HCT116 (cell line): Measurements from ENCODE around the gene TMEM40. TPM values are rescaled to one million over a fixed set of nuclear protein-coding genes. Genes with fewer than 3 reads are reported as not detected.
A peak's percentile ranks its signal among the peaks of the same experiment; 100 is the strongest.

ENCODE experiments used
- ATAC-seq: fragments of 200-7000 bp; cut with Tn5 transposase; 2 replicates; pipeline ENCODE4 v1.9.1; 2020; ENCODE audit warnings: mild to moderate bottlenecking, moderate library complexity
- BruUV-seq: library from RNA; stranded (reverse); fragments of 400-500 nt; replicated peaks from 2 replicates; lab custom pipeline; 2021; lab: Mats Ljungman, UMichigan
- CTCF ChIA-PET: fragments of 300-600 bp; sonication (Branson Sonifier 250); formaldehyde crosslinking; loops from one replicate; lab custom pipeline; 2021; ENCODE audit warnings: antibody characterized with exemption; lab: Charles Lee
- POLR2A ChIA-PET: fragments of 300-600, 350-600 bp; sonication (Branson Sonifier 250); formaldehyde crosslinking; loops from one replicate; lab custom pipeline; 2021; ENCODE audit warnings: antibody characterized with exemption; lab: Charles Lee
- RAD21 ChIA-PET, 2 experiments: fragments of 300-600 bp; sonication (Branson Sonifier 250); formaldehyde crosslinking; loops; one replicate each; lab custom pipeline; 2023; ENCODE audit warnings: low total read pairs in 2 of 2; ENCODE audit not compliant: uncharacterized antibody in 2 of 2, unreplicated experiment in 2 of 2, low non-redundant PET in 1 of 2; lab: Charles Lee
- DNase-seq: peaks from one replicate; pipeline ENCODE4 v3.0.0-alpha.2; 2010; ENCODE audit warnings: low read depth, low spot score
- H2AFZ ChIP-seq: fragments of 200-600 bp; shearing (Covaris generic), sonication (generic); 2 replicates; pipeline ENCODE4 v1.6.1; 2017; ENCODE audit warnings: low read depth, mixed run types, mixed read lengths, antibody characterized with exemption, low read length; ENCODE audit not compliant: poor library complexity, severe bottlenecking
- H3K27ac ChIP-seq: 2 replicates; pipeline ENCODE4 v1.5.1; 2012; ENCODE audit warnings: low read depth, low read length
- H3K27me3 ChIP-seq: fragments of 200-600 bp; sonication (generic); 2 replicates; pipeline ENCODE4 v1.6.1; 2016; ENCODE audit warnings: mixed run types, low read length, mixed read lengths; ENCODE audit not compliant: insufficient read depth
- H3K36me3 ChIP-seq, 2 experiments: fragments of 200-500 bp in 1 of 2; fragments of 200-600 bp in 1 of 2; sonication (Bioruptor generic) in 1 of 2; sonication (generic) in 1 of 2; 2 replicates each; pipeline versions ENCODE4 v1.5.1 to v1.6.1; 2014 to 2016; ENCODE audit warnings: low read length in 2 of 2, inconsistent platforms in 1 of 2, mixed read lengths in 1 of 2, mixed run types in 1 of 2; ENCODE audit not compliant: insufficient read depth in 2 of 2, control insufficient read depth in 1 of 2
- H3K4me1 ChIP-seq, 2 experiments: fragments of 200-600 bp in 1 of 2; sonication (generic) in 1 of 2; 2 replicates each; pipeline versions ENCODE4 v1.5.1 to v1.6.1; 2012 to 2017; ENCODE audit warnings: low read length in 2 of 2, inconsistent platforms in 1 of 2, mild to moderate bottlenecking in 1 of 2, mixed read lengths in 1 of 2, mixed run types in 1 of 2, moderate library complexity in 1 of 2; ENCODE audit not compliant: insufficient read depth in 2 of 2, control insufficient read depth in 1 of 2
- H3K4me2 ChIP-seq: fragments of 200-600 bp; sonication (generic); 2 replicates; pipeline ENCODE4 v1.6.1; 2017; ENCODE audit warnings: mixed run types, low read length, mixed read lengths
- H3K4me3 ChIP-seq, 2 experiments: fragments of 200-600 bp in 1 of 2; sonication (generic) in 1 of 2; replicated peaks in 1 of 2; 2 replicates each; pipeline ENCODE4 v1.5.1; 2011 to 2016; ENCODE audit warnings: low read length in 2 of 2, control low read depth in 1 of 2, low read depth in 1 of 2, mild to moderate bottlenecking in 1 of 2, mixed read lengths in 1 of 2, mixed run types in 1 of 2
- H3K79me2 ChIP-seq: fragments of 200-600 bp; sonication (generic); 2 replicates; pipeline ENCODE4 v1.6.1; 2017; ENCODE audit warnings: mild to moderate bottlenecking, mixed run types, low read length, moderate library complexity, mixed read lengths; ENCODE audit not compliant: insufficient read depth
- H3K9ac ChIP-seq: fragments of 200-600 bp; sonication (generic); 2 replicates; pipeline ENCODE4 v1.6.1; 2016; ENCODE audit warnings: low read length, mixed read lengths
- H3K9me2 ChIP-seq: fragments of 200-600 bp; sonication (generic), shearing (Covaris generic); 2 replicates; pipeline ENCODE4 v1.6.1; 2017; ENCODE audit warnings: mixed run types, mild to moderate bottlenecking, moderate library complexity; ENCODE audit not compliant: insufficient read depth
- H3K9me3 ChIP-seq, 2 experiments: fragments of 200-500 bp in 1 of 2; fragments of 200-600 bp in 1 of 2; sonication (Bioruptor generic) in 1 of 2; sonication (generic) in 1 of 2; 2 replicates each; pipeline ENCODE4 v1.6.1; 2014 to 2017; ENCODE audit warnings: low read length in 2 of 2, mixed read lengths in 2 of 2, inconsistent platforms in 1 of 2, low read depth in 1 of 2, mild to moderate bottlenecking in 1 of 2, mixed run types in 1 of 2, moderate library complexity in 1 of 2; ENCODE audit not compliant: control insufficient read depth in 1 of 2, insufficient read depth in 1 of 2
- H4K20me1 ChIP-seq: fragments of 200-600 bp; sonication (generic), shearing (Covaris generic); 2 replicates; pipeline ENCODE4 v1.6.1; 2017; ENCODE audit warnings: mixed run types, mild to moderate bottlenecking, moderate library complexity; ENCODE audit not compliant: insufficient read depth
- CTCF ChIP-seq, 3 experiments: fragments of 200-600 bp in 1 of 3; sonication (generic) in 1 of 3; IDR thresholded peaks in 2 of 3; conservative IDR thresholded peaks in 1 of 3; 2 replicates each; pipeline ENCODE4 v1.5.1; 2012 to 2017; ENCODE audit warnings: low read depth in 2 of 3, low read length in 2 of 3, antibody characterized with exemption in 1 of 3, borderline replicate concordance in 1 of 3, control low read depth in 1 of 3, mild to moderate bottlenecking in 1 of 3, mixed read lengths in 1 of 3, mixed run types in 1 of 3, moderate library complexity in 1 of 3; ENCODE audit not compliant: insufficient read depth in 1 of 3
- RAD21 ChIP-seq: IDR thresholded peaks from 2 replicates; pipeline ENCODE4 v1.6.1; 2012; ENCODE audit warnings: low read depth, mild to moderate bottlenecking
- SIN3A ChIP-seq: IDR thresholded peaks from 2 replicates; pipeline ENCODE4 v1.6.1; 2012; ENCODE audit warnings: low read depth
- intact Hi-C: fragments of 100-400 bp; cut with micrococcal nuclease; formaldehyde crosslinking; loops from 2 replicates; pipeline ENCODE4 v1.10.0; 2022
- total RNA-seq: library from RNA; stranded (reverse); gene quantifications from one replicate; pipeline ENCODE4 v1.2.1, GENCODE V29; 2021; ENCODE audit not compliant: unreplicated experiment
- TF ChIP-seq, protein P1 (sequence below): IDR thresholded peaks from 2 replicates; pipeline ENCODE4 v1.6.1; 2011; ENCODE audit warnings: mild to moderate bottlenecking, low read length, moderate library complexity; ENCODE audit not compliant: insufficient replicate concordance; ENCODE audit errors: extremely low read depth

The TMEM40 gene
- total RNA-seq, 1 experiment from 2014 or later: 12.3 TPM

DNA sequence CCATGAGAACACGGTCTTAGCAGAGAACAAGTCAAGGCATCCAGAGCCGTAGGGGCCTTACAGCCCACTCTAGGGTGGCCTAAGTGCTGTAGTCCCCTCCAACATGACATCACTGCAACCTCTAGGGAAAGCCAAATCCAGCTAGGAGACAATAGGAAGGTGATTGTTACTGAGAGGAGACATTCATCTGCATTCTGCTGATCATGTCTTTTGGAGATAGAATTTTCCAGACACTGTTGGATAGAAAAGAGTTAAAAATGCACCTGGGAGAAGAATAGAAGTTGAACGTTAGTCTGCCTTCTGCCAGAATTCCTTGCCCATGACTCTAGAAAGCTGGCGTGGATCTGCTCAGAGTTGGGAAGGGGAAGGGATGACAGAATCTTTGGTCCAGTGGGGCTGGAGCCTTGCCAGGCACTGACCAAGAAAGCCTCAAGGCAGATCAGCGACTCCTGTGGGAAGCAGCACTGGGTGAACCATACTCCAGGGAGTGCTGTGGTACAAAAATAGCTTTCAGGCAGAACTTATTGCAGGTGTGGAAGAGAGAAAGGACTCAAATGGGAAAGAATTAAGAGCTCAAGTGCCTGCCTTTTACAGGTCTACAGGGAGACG is 50.4 kb downstream of the TMEM40 start:
- Histone ChIP-seq H4K20me1 (no peaks in the 10 kb centered on the region), H3K9me2 (no peaks in the 10 kb centered on the region), H3K36me3 (no peaks in the 10 kb centered on the region), H3K27me3 (no peaks in the 10 kb centered on the region), H3K9ac (no peak overlapping the region), H3K4me3 (no peak overlapping the region), H3K9me3 (no peaks in the 10 kb centered on the region), H3K79me2 (no peaks in the 10 kb centered on the region), H2AFZ (no peak overlapping the region), H3K27ac (no peak overlapping the region), H3K4me1 (peaks cover 0 to 4% of the 10 kb centered on the region in 2 experiments; a peak in 3 of 4 replicates)
- POLR2A ChIA-PET: no interaction called here
- CTCF ChIA-PET: no interaction called here
- intact Hi-C loops: loop anchor here (5.0 kb wide), 1 partner anchor 124 kb away; no protein-coding TSS in a partner anchor
- ATAC-seq: no peak
- no TSS peak for BruUV-seq
- RAD21 ChIA-PET: no interaction called here
- no peak for DNase-seq
- TF ChIP-seq SIN3A: no peak
- peak; percentile 52 for TF ChIP-seq RAD21
- TF ChIP-seq CTCF (IDR thresholded peaks at IDR 0.05 in 2 of 3, conservative IDR thresholded peaks at IDR 0.05 in 1 of 3; ENCODE audit: borderline replicate concordance in 1 of 3, insufficient read depth in 1 of 3, low read depth in 2 of 3, low read length in 2 of 3): peak; percentile 7 to 43 (median 8); a peak in 1 of 6 replicates
- TF ChIP-seq, all 23 proteins: peak for 2
- no peak overlapping the region for H3K4me2 ChIP-seq

DNA sequence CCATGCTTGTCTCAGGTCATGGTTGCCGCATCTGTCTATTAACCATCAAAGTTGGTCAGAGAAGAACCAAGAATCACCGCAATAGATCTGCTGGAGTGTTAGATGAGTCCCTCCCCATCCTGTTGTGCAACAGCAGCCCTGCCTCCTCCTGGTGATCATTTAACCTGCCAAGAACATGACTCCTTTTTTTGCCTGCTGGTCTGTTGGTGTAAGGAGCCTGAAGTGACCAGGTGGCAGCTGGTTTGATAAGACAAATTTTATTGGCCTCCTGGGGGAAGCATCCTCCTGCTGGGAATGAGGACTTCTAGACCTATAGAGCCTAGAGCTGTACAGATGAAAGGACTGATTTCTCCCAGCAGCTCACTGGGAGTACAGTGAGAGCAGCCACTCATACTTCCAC is 51.6 kb downstream of the TMEM40 start:
- Histone ChIP-seq H3K4me1 (peaks cover 0 to 10% of the 10 kb centered on the region in 2 experiments; a peak in 3 of 4 replicates), H3K27me3 (no peaks in the 10 kb centered on the region), H3K9ac (no peak overlapping the region), H3K4me2 (no peak overlapping the region), H3K9me3 (no peaks in the 10 kb centered on the region), H2AFZ (no peak overlapping the region), H3K36me3 (no peaks in the 10 kb centered on the region), H4K20me1 (no peaks in the 10 kb centered on the region), H3K79me2 (no peaks in the 10 kb centered on the region), H3K4me3 (no peak overlapping the region), H3K27ac (no peak overlapping the region), H3K9me2 (no peaks in the 10 kb centered on the region)
- no TSS peak for BruUV-seq
- ATAC-seq: no peak
- ChIA-PET CTCF (interaction anchor here (0.9 to 2.9 kb wide), 5 partner anchors 9 to 184 kb away, joined by 3 to 12 read pairs (median 4); partner anchors contain the start of genes RPL32 and TMEM40), POLR2A (interaction anchor here (1.2 kb wide), 1 partner anchor 9 kb away, joined by 7 read pairs; no protein-coding TSS in a partner anchor), RAD21 (no interaction called here)
- no peak for DNase-seq
- intact Hi-C loops: loop anchor here (2.0 to 5.0 kb wide), 3 partner anchors 99 to 185 kb away; no protein-coding TSS in a partner anchor
- TF ChIP-seq CTCF (IDR thresholded peaks at IDR 0.05 in 2 of 3, conservative IDR thresholded peaks at IDR 0.05 in 1 of 3; ENCODE audit: borderline replicate concordance in 1 of 3, insufficient read depth in 1 of 3, low read depth in 2 of 3, low read length in 2 of 3): 0 out of 6 replicates have a peak, but pooled peaks of 2 of the 3 experiments have one; percentile 2 to 13
- TF ChIP-seq, protein P1, sequence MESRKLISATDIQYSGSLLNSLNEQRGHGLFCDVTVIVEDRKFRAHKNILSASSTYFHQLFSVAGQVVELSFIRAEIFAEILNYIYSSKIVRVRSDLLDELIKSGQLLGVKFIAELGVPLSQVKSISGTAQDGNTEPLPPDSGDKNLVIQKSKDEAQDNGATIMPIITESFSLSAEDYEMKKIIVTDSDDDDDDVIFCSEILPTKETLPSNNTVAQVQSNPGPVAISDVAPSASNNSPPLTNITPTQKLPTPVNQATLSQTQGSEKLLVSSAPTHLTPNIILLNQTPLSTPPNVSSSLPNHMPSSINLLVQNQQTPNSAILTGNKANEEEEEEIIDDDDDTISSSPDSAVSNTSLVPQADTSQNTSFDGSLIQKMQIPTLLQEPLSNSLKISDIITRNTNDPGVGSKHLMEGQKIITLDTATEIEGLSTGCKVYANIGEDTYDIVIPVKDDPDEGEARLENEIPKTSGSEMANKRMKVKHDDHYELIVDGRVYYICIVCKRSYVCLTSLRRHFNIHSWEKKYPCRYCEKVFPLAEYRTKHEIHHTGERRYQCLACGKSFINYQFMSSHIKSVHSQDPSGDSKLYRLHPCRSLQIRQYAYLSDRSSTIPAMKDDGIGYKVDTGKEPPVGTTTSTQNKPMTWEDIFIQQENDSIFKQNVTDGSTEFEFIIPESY: no peak
